ENCODE measurements around the gene C8B. TPM values are rescaled to one million over a fixed set of nuclear protein-coding genes. Genes with fewer than 3 reads are reported as not detected.

The C8B gene
- total RNA-seq: not detected

GRCh38 chr1:56965916-56966697, at the start of gene C8B:
Gene C8B (minus strand): TSS chr1:56966015. CDS start chr1:56965948, 67 bp downstream.
- H3K27ac ChIP-seq: no peak within 1 kb of the TSS
- no peak for DNase-seq (ENCODE audit: extremely low spot score in 2 of 2)
- no peak within 1 kb of the TSS for H3K4me3 ChIP-seq
- H3K27me3 ChIP-seq: no peaks in the 10 kb centered on the region
- TF ChIP-seq POLR2AphosphoS5 (IDR thresholded peaks at IDR 0.05; ENCODE audit: insufficient read depth in 1 of 2, low read depth in 1 of 2): no peak
- no peak for TF ChIP-seq CTCF (IDR thresholded peaks at IDR 0.05)
- no peak for TF ChIP-seq POLR2A (IDR thresholded peaks at IDR 0.05)
- H3K36me3 ChIP-seq: no peaks in the 10 kb centered on the region
- H3K4me1 ChIP-seq: no peaks in the 10 kb centered on the region
- intact Hi-C loops (cut with DNase I): no loop called here
- no peaks in the 10 kb centered on the region for H3K9me3 ChIP-seq

GRCh38 chr1:57015071-57015470, 49.3 kb upstream of the C8B start:
- H3K4me3 ChIP-seq: no peak overlapping the region
- H3K27ac ChIP-seq: no peak overlapping the region
- H3K9me3 ChIP-seq: no peaks in the 10 kb centered on the region
- H3K36me3 ChIP-seq: no peaks in the 10 kb centered on the region
- no peaks in the 10 kb centered on the region for H3K4me1 ChIP-seq
- intact Hi-C loops (cut with DNase I): no loop called here
- H3K27me3 ChIP-seq: no peaks in the 10 kb centered on the region
- no peak for DNase-seq (ENCODE audit: extremely low spot score in 2 of 2)
- TF ChIP-seq POLR2A (IDR thresholded peaks at IDR 0.05) (no peak), CTCF (IDR thresholded peaks at IDR 0.05) (no peak), POLR2AphosphoS5 (IDR thresholded peaks at IDR 0.05; ENCODE audit: insufficient read depth in 1 of 2, low read depth in 1 of 2) (no peak)

GRCh38 chr1:57013522-57013921, 47.7 kb upstream of the C8B start:
- Histone ChIP-seq H3K36me3 (no peaks in the 10 kb centered on the region), H3K9me3 (no peaks in the 10 kb centered on the region), H3K27ac (no peak overlapping the region), H3K27me3 (no peaks in the 10 kb centered on the region), H3K4me3 (no peak overlapping the region), H3K4me1 (no peaks in the 10 kb centered on the region)
- DNase-seq (ENCODE audit: extremely low spot score in 2 of 2): no peak
- no peak for TF ChIP-seq CTCF (IDR thresholded peaks at IDR 0.05)
- TF ChIP-seq POLR2AphosphoS5 (IDR thresholded peaks at IDR 0.05; ENCODE audit: insufficient read depth in 1 of 2, low read depth in 1 of 2): no peak
- no peak for TF ChIP-seq POLR2A (IDR thresholded peaks at IDR 0.05)
- intact Hi-C loops (cut with DNase I): no loop called here

- no peak for TF ChIP-seq CTCF (IDR thresholded peaks at IDR 0.05)
- no peak for TF ChIP-seq POLR2A (IDR thresholded peaks at IDR 0.05)
- TF ChIP-seq POLR2AphosphoS5 (IDR thresholded peaks at IDR 0.05; ENCODE audit: insufficient read depth in 1 of 2, low read depth in 1 of 2): no peak
- H3K27me3 ChIP-seq: no peaks in the 10 kb centered on the region
- no peak overlapping the region for H3K27ac ChIP-seq
- no peak for DNase-seq (ENCODE audit: extremely low spot score in 2 of 2)
- intact Hi-C loops (cut with DNase I): no loop called here
- no peaks in the 10 kb centered on the region for H3K36me3 ChIP-seq
- H3K9me3 ChIP-seq: no peaks in the 10 kb centered on the region
- no peak overlapping the region for H3K4me3 ChIP-seq
- no peaks in the 10 kb centered on the region for H3K4me1 ChIP-seq
These were observed 46.5 kb upstream of the C8B start for GRCh38 chr1:57012315-57012714.

GRCh38 chr1:57010511-57010910, 44.7 kb upstream of the C8B start:
- Histone ChIP-seq H3K9me3 (no peaks in the 10 kb centered on the region), H3K27me3 (no peaks in the 10 kb centered on the region), H3K4me3 (no peak overlapping the region), H3K27ac (no peak overlapping the region), H3K4me1 (no peaks in the 10 kb centered on the region), H3K36me3 (no peaks in the 10 kb centered on the region)
- DNase-seq (ENCODE audit: extremely low spot score in 2 of 2): no peak
- TF ChIP-seq CTCF (IDR thresholded peaks at IDR 0.05) (no peak), POLR2A (IDR thresholded peaks at IDR 0.05) (no peak), POLR2AphosphoS5 (IDR thresholded peaks at IDR 0.05; ENCODE audit: insufficient read depth in 1 of 2, low read depth in 1 of 2) (no peak)
- intact Hi-C loops (cut with DNase I): no loop called here
